Measurements from ENCODE around the gene GCN1.

- TF ChIP-seq CTCF (IDR thresholded peaks at IDR 0.05) (no peak), POLR2A (IDR thresholded peaks at IDR 0.05) (no peak)
Measured at GRCh38 chr12:120211904-120212283, 17.4 kb upstream of the GCN1 start.
